C4-2B (cell line): Measurements from ENCODE around the gene GTSE1.

ENCODE experiments used
- CTCF ChIP-seq: fragments of 450-650 bp; conservative IDR thresholded peaks from 2 replicates; pipeline ENCODE4 v1.5.1; 2017; ENCODE audit warnings: mild to moderate bottlenecking
- ZFX ChIP-seq: fragments of 450-650 bp; IDR thresholded peaks from 2 replicates; pipeline ENCODE4 v1.6.1; 2017

DNA sequence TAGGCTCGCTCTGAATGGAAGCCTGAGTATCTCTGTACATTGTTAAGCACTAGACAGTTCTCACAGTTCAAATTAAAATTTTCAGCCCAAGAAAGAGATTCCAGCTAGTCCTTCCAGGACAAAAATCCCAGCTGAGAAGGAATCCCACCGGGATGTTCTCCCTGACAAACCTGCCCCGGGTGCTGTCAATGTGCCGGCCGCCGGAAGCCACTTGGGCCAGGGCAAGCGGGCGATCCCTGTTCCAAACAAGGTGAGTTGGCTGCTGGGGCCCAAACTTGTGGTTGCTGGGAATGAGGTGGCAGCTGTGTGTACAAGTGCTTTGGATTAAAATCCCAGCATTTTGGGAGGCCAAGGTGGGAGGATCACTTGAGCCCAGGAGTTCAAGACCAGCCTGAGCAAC lies 15.4 kb downstream of the GTSE1 start:
- TF ChIP-seq CTCF (no peak), ZFX (no peak)
